Esophagus squamous epithelium (tissue), 4 donors: ENCODE measurements around the gene CATSPER4.

Source experiments
- CTCF ChIP-seq, 6 experiments: fragments of 450-650 bp in 4 of 6; fragments of 200-600 bp in 2 of 6; sonication (generic) in 2 of 6; IDR thresholded peaks; one replicate each; pipeline ENCODE4 v1.5.1; 2016 to 2019; ENCODE audit warnings: antibody characterized with exemption in 6 of 6, mild to moderate bottlenecking in 4 of 6, moderate library complexity in 4 of 6
- POLR2A ChIP-seq, 4 donors: fragments of 450-650 bp; IDR thresholded peaks; one replicate each; pipeline ENCODE4 v1.6.1; 2017; ENCODE audit warnings: antibody characterized with exemption in 4 of 4, mild to moderate bottlenecking in 4 of 4, moderate library complexity in 3 of 4

GRCh38 chr1:26153966-26154532, 36.4 kb upstream of the CATSPER4 start:
- TF ChIP-seq POLR2A (IDR thresholded peaks at IDR 0.05), result no peak
- TF ChIP-seq CTCF (IDR thresholded peaks at IDR 0.05), result no peak
